AG04449 (cell line): Measurements from ENCODE around the gene LRTM2.

Experiments
- CTCF ChIA-PET: fragments of 350-600 bp; formaldehyde crosslinking; extraction: SDS; loops from one replicate; lab custom pipeline; 2021; ENCODE audit warnings: antibody characterized with exemption; lab: Yijun Ruan, JAX
- POLR2A ChIA-PET: fragments of 400-600, 350-600 bp; formaldehyde crosslinking; extraction: SDS; loops from one replicate; lab custom pipeline; 2020; ENCODE audit warnings: antibody characterized with exemption, inconsistent platforms; lab: Yijun Ruan, JAX
- DNase-seq: peaks from one replicate; pipeline ENCODE4 v3.0.0-alpha.2; 2010; ENCODE audit warnings: low read depth, low spot score
- H3K4me3 ChIP-seq: 2 replicates; pipeline ENCODE4 v1.5.1; 2011; ENCODE audit warnings: low read depth, mild to moderate bottlenecking, control low read depth, low read length
- TF ChIP-seq, protein P1 (sequence below): IDR thresholded peaks from one replicate; pipeline ENCODE4 v1.5.1; 2011; ENCODE audit warnings: mild to moderate bottlenecking, moderate library complexity, low read length, control low read depth, inconsistent platforms; ENCODE audit not compliant: insufficient read depth; ENCODE audit errors: missing control alignments

Gene LRTM2

DNA sequence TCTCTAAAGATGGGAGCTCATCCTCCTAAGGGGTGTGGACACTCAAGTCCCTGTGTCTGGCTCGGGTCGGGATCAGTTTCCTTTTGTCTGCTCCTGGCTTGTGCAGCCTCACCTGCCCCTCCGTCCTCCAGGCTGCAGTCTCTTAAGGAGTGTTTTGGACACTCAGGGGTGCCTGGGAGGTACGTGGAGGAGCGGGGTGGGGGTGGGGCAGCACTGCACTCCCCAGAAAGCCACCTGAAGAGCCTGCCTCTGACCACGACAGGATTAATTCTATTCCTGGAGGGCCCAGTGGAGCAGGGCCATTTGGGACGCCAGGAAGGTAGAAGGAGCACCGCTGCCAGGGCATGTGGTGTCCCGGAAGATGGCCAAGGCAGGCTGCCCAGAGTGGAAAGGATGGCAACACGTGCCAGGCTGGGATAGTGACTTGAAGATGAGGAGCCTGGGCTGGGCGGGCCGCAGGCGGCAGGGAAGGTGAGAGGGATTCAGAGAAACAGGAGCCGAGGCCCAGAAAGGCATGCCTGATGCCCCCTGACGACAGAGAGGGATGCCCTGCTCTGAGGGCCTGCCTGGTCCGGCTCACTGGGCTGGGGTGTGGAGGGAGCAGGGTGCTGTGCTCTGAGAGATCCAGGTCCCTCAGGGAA, 14.8 kb upstream of the LRTM2 start:
- H3K4me3 ChIP-seq = no peak overlapping the region
- POLR2A ChIA-PET = no interaction called here
- TF ChIP-seq, protein P1, sequence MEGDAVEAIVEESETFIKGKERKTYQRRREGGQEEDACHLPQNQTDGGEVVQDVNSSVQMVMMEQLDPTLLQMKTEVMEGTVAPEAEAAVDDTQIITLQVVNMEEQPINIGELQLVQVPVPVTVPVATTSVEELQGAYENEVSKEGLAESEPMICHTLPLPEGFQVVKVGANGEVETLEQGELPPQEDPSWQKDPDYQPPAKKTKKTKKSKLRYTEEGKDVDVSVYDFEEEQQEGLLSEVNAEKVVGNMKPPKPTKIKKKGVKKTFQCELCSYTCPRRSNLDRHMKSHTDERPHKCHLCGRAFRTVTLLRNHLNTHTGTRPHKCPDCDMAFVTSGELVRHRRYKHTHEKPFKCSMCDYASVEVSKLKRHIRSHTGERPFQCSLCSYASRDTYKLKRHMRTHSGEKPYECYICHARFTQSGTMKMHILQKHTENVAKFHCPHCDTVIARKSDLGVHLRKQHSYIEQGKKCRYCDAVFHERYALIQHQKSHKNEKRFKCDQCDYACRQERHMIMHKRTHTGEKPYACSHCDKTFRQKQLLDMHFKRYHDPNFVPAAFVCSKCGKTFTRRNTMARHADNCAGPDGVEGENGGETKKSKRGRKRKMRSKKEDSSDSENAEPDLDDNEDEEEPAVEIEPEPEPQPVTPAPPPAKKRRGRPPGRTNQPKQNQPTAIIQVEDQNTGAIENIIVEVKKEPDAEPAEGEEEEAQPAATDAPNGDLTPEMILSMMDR = no peak
- CTCF ChIA-PET = interaction anchor here (1.9 to 12.2 kb wide), 2 partner anchors 11 to 135 kb away, joined by 6 to 156 read pairs; no protein-coding TSS in a partner anchor
- DNase-seq = no peak

DNA sequence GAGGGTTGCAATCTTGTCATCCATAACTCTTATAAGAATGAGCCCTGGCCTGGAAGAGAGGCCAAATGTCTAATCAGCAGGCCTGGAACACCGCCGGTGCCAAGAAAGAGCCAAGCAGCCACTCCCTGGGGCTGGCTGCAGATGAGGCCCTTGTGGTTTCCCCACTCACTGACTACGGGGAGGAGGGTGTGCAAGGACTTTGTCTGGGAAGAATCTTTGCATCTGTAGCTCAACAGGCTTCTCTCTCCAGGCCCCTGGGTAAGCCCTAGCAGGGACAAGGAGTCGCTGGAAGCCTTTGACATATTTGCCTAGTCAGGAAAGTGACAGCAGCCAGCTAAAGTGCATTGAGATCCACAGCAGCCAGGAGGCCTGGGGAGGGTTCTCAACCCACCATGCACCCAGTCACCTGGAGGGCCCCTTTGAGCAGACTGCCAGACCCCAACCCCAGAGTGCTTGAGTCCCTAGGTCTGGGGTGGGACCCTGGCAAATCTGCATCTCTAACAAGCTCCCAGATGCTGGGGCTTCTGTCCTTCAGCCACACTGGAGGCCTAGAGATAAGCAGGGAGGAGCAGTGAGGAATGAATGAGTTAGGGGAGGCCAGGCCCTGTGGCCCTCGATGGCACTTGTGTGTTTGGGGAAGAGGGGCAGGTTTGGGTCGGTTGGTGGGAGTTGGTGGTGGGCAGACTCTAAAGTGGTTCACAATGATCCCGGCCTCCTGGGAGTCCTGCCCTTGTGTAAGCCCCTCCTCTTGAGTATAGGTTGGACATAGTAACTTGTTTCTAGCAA, 13.9 kb upstream of the LRTM2 start:
- ChIA-PET POLR2A (no interaction called here), CTCF (interaction anchor here (1.9 to 12.2 kb wide), 2 partner anchors 12 to 134 kb away, joined by 6 to 156 read pairs; no protein-coding TSS in a partner anchor)
- no peak for DNase-seq
- no peak overlapping the region for H3K4me3 ChIP-seq
- TF ChIP-seq, protein P1 = no peak

DNA sequence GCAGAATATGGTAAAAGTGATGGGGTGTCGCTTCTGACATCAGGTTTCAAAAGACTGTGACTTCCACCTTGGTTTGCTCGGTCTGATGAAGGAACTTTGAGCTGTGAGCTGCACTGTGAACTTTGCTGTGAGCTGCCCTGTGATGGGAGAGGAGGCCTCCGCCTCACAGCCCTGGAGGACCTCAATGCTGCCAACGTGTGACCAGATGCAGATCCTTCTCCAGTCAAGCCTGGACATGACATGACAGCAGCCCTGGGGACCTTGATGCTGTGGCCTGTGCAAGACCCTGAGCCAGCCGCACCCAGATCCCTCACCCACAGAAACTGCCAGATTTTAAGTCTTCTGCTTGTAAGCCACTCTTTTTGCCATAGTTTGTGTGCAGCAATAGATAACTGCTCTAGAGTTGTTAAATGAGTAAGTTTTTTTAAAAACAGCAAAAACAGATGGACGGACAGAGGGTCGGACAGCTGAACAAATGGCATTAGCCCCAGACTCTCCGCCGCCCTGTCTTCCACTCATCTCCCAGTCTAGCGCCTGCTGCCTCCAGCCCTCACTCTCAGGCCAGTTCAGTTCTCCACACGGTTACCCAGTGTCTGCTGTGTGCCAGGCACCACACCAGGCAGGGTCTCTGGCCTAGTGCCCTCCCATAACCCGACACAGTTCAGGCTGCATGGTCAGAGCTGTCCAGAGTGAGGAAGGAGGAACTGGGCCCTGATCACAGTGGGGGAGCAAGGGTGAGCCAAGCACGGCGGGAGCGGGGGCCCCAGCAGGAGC, 13.1 kb upstream of the LRTM2 start:
- ChIA-PET CTCF (interaction anchor here (1.9 to 12.2 kb wide), 2 partner anchors 12 to 133 kb away, joined by 6 to 156 read pairs; no protein-coding TSS in a partner anchor), POLR2A (no interaction called here)
- TF ChIP-seq, protein P1 = no peak
- H3K4me3 ChIP-seq = no peak overlapping the region
- DNase-seq = no peak

DNA sequence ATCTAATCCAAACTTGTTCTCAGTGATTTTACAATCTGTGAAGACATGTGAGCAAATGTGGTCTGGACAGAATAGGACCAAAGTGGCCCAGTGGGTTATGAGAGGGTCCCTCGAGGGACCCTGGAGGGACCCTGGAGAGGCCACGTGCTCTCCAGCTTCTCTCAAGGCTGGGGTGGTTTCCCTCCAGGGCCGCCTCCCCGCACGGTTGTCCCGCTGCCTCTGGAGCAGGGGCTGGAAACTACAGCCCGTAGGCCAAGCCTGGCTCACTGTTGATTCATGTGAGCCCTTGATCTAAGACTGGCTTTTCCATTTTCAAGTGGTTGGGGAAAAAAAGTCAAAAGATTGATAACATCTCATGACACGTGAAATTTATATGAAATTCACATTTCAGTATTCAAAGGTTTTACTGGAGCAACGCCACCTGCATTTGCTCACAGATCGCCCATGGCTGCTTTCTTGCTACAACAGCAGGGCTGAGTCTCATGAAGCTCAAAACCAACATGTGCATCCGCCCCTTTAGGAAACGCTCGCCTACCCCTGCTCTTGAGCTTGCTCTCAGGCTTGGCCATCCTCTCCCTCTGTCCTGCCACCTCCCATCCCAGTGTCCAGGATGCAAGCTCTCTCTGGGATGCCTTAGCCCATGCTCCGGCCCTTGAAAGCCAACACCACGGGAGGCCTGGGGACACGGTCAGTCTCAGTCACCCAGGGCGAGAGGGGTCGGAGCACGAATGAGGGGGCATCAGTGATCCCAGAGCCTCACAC, 12.1 kb upstream of the LRTM2 start:
- POLR2A ChIA-PET = no interaction called here
- no peak for DNase-seq
- CTCF ChIA-PET = interaction anchor here (12.2 kb wide), 1 partner anchor 132 kb away, joined by 156 read pairs; no protein-coding TSS in a partner anchor
- TF ChIP-seq, protein P1 = no peak
- H3K4me3 ChIP-seq = no peak overlapping the region

DNA sequence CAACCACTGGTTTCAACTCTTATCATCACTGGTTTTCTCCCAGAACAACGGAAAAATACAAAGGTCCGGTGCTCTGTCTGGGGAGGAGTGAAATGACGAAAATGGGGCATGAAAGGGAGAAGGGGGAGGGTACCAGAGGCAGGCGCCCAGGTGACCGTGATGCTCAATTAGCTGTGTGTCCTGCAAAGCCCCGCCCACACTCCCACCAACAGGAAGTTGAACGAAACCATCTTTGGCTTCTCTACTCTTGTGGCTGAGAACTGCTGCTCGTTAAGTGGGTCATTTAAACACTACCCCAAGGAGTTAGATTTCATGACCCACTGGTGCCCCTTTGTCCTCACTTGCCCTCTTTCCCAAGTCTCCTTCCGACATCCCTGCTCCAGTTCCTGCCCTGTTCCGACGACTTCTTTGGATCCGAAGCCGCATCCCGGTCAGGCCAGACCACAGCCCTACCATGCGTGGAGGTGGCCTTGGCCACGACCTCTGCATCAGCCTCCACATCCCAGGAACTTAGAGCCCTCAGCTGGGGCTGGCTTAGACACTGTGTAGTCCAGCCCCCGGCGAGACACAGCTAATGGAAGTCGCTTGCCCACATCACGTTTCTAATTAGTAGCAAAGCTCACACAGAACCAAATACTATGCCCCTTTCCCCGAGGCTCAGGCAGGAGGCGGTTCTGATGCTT, 11.4 kb upstream of the LRTM2 start:
- no peak overlapping the region for H3K4me3 ChIP-seq
- ChIA-PET CTCF (interaction anchor here (12.2 kb wide), 1 partner anchor 132 kb away, joined by 156 read pairs; no protein-coding TSS in a partner anchor), POLR2A (no interaction called here)
- TF ChIP-seq, protein P1 = no peak
- no peak for DNase-seq
